ENCODE measurements around the gene TRIM40. TPM values are rescaled to one million over a fixed set of nuclear protein-coding genes. Genes with fewer than 3 reads are reported as not detected.

The TRIM40 gene
- polyA plus RNA-seq, 1 experiment: not detected

GRCh38 chr6:30152910-30153610, 17.1 kb downstream of the TRIM40 start:
- Histone ChIP-seq H3K36me3 (ENCODE audit: control insufficient read depth, insufficient read depth, low read length) (no peaks in the 10 kb centered on the region), H3K4me3 (ENCODE audit: low read depth, low read length) (no peak overlapping the region), H3K27me3 (ENCODE audit: control insufficient read depth, insufficient read depth, low read length) (no peaks in the 10 kb centered on the region; the same call in 1 of the 2 replicates)
- POLR2A ChIA-PET: no interaction called here
- CTCF ChIA-PET: interaction anchor here (5.6 kb wide), 1 partner anchor 22 kb away, joined by 39 read pairs; no protein-coding TSS in a partner anchor
- DNase-seq (ENCODE audit: low read depth): no peak
- no peak for TF ChIP-seq CTCF (IDR thresholded peaks at IDR 0.05; ENCODE audit: insufficient read depth, low read depth, low read length)

- no peak for TF ChIP-seq CTCF (IDR thresholded peaks at IDR 0.05; ENCODE audit: insufficient read depth, low read depth, low read length)
- POLR2A ChIA-PET: no interaction called here
- no peak for DNase-seq (ENCODE audit: low read depth)
- Histone ChIP-seq H3K36me3 (ENCODE audit: control insufficient read depth, insufficient read depth, low read length) (no peaks in the 10 kb centered on the region), H3K4me3 (ENCODE audit: low read depth, low read length) (no peak overlapping the region), H3K27me3 (ENCODE audit: control insufficient read depth, insufficient read depth, low read length) (no peaks in the 10 kb centered on the region; the same call in 1 of the 2 replicates)
- CTCF ChIA-PET: interaction anchor here (5.6 kb wide), 1 partner anchor 23 kb away, joined by 39 read pairs; no protein-coding TSS in a partner anchor
Measured at GRCh38 chr6:30154061-30154460, 18.1 kb downstream of the TRIM40 start.

GRCh38 chr6:30154709-30155519, 19.0 kb downstream of the TRIM40 start:
- CTCF ChIA-PET: interaction anchor here (1.0 to 5.6 kb wide), 2 partner anchors 24 to 65 kb away, joined by 3 to 39 read pairs; no protein-coding TSS in a partner anchor
- no peak for TF ChIP-seq CTCF (IDR thresholded peaks at IDR 0.05; ENCODE audit: insufficient read depth, low read depth, low read length)
- Histone ChIP-seq H3K27me3 (ENCODE audit: control insufficient read depth, insufficient read depth, low read length) (peaks cover 2% of the 10 kb centered on the region), H3K4me3 (ENCODE audit: low read depth, low read length) (no peak overlapping the region), H3K36me3 (ENCODE audit: control insufficient read depth, insufficient read depth, low read length) (no peaks in the 10 kb centered on the region)
- peak; percentile 51 for DNase-seq (ENCODE audit: low read depth)
- POLR2A ChIA-PET: no interaction called here

- ChIA-PET POLR2A (no interaction called here), CTCF (interaction anchor here (1.0 to 5.6 kb wide), 2 partner anchors 24 to 64 kb away, joined by 3 to 39 read pairs; no protein-coding TSS in a partner anchor)
- peaks cover 4% of the 10 kb centered on the region; the same call in 1 of the 2 replicates for H3K27me3 ChIP-seq (ENCODE audit: control insufficient read depth, insufficient read depth, low read length)
- no peak for DNase-seq (ENCODE audit: low read depth)
- no peak for TF ChIP-seq CTCF (IDR thresholded peaks at IDR 0.05; ENCODE audit: insufficient read depth, low read depth, low read length)
- no peaks in the 10 kb centered on the region for H3K36me3 ChIP-seq (ENCODE audit: control insufficient read depth, insufficient read depth, low read length)
- H3K4me3 ChIP-seq (ENCODE audit: low read depth, low read length): no peak overlapping the region
Measured at GRCh38 chr6:30155520-30156261, 19.8 kb downstream of the TRIM40 start.

Data from BJ (cell line).